ENCODE results near the gene NECTIN1.
A peak's percentile ranks its signal among the peaks of the same experiment; 100 is the strongest.

NECTIN1 gene

GRCh38 chr11:119728651-119729580, at the start of gene NECTIN1:
Gene NECTIN1, minus strand, starts transcription at chr11:119729200. Its CDS starts 647 bp downstream, at chr11:119728553.
- DNase-seq, result peak; percentile 79

- no peak for DNase-seq
Observed at GRCh38 chr11:119778391-119779194, 49.6 kb upstream of the NECTIN1 start.

- no peak for DNase-seq
Observed at GRCh38 chr11:119777940-119778339, 48.9 kb upstream of the NECTIN1 start.

- DNase-seq, result no peak
Observed at GRCh38 chr11:119776651-119777050, 47.7 kb upstream of the NECTIN1 start.

GRCh38 chr11:119776031-119776636, 47.1 kb upstream of the NECTIN1 start:
- DNase-seq, result no peak

GRCh38 chr11:119774172-119774763, 45.3 kb upstream of the NECTIN1 start:
- no peak for DNase-seq

- DNase-seq, result no peak
Observed at GRCh38 chr11:119772641-119773415, 43.8 kb upstream of the NECTIN1 start.

- DNase-seq, result no peak
Observed at GRCh38 chr11:119772076-119772475, 43.1 kb upstream of the NECTIN1 start.

- DNase-seq, result no peak
Observed at GRCh38 chr11:119771172-119771770, 42.3 kb upstream of the NECTIN1 start.

- no peak for DNase-seq
Observed at GRCh38 chr11:119765628-119766027, 36.6 kb upstream of the NECTIN1 start.

- no peak for DNase-seq
Observed at GRCh38 chr11:119764108-119764868, 35.3 kb upstream of the NECTIN1 start.

- no peak for DNase-seq
Observed at GRCh38 chr11:119763071-119763728, 34.2 kb upstream of the NECTIN1 start.

- DNase-seq, result no peak
Observed at GRCh38 chr11:119759747-119760412, 30.9 kb upstream of the NECTIN1 start.

- DNase-seq, result no peak
Observed at GRCh38 chr11:119759324-119759723, 30.3 kb upstream of the NECTIN1 start.

GRCh38 chr11:119758291-119758690, 29.3 kb upstream of the NECTIN1 start:
- DNase-seq, result no peak

- no peak for DNase-seq
Observed at GRCh38 chr11:119757378-119757777, 28.4 kb upstream of the NECTIN1 start.

GRCh38 chr11:119756169-119756865, 27.3 kb upstream of the NECTIN1 start:
- no peak for DNase-seq

GRCh38 chr11:119755356-119756071, 26.5 kb upstream of the NECTIN1 start:
- no peak for DNase-seq
